CD4-positive, alpha-beta T cell treated with Interleukin-17A for 1 hour (primary cell): ENCODE results near the gene PPP1R7.
A peak's percentile ranks its signal among the peaks of the same experiment; 100 is the strongest.

Source experiments
- DNase-seq: peaks from one replicate; pipeline ENCODE4 v3.0.0-alpha.2; 2020

The PPP1R7 gene

GRCh38 chr2:241121008-241121407, 29.3 kb upstream of the PPP1R7 start:
- no peak for DNase-seq

GRCh38 chr2:241122376-241123002, 27.8 kb upstream of the PPP1R7 start:
- DNase-seq, result no peak

GRCh38 chr2:241123816-241124536, 26.3 kb upstream of the PPP1R7 start:
- DNase-seq, result peak; percentile 66

GRCh38 chr2:241125626-241126025, 24.6 kb upstream of the PPP1R7 start:
- DNase-seq, result peak; percentile 29

GRCh38 chr2:241126201-241126611, 24.1 kb upstream of the PPP1R7 start:
- DNase-seq, result no peak

GRCh38 chr2:241126771-241127202, 23.5 kb upstream of the PPP1R7 start:
- no peak for DNase-seq

- DNase-seq, result no peak
Measured at GRCh38 chr2:241128266-241128665, 22.0 kb upstream of the PPP1R7 start.

GRCh38 chr2:241129086-241129871, 21.0 kb upstream of the PPP1R7 start:
- DNase-seq, result no peak

- DNase-seq, result no peak
Measured at GRCh38 chr2:241130316-241130715, 20.0 kb upstream of the PPP1R7 start.

GRCh38 chr2:241131531-241131930, 18.7 kb upstream of the PPP1R7 start:
- DNase-seq, result no peak

- no peak for DNase-seq
Measured at GRCh38 chr2:241132538-241133435, 17.5 kb upstream of the PPP1R7 start.

- DNase-seq, result no peak
Measured at GRCh38 chr2:241133436-241133820, 16.8 kb upstream of the PPP1R7 start.

GRCh38 chr2:241134711-241135110, 15.6 kb upstream of the PPP1R7 start:
- no peak for DNase-seq

GRCh38 chr2:241135737-241136136, 14.5 kb upstream of the PPP1R7 start:
- no peak for DNase-seq

GRCh38 chr2:241136191-241136590, 14.1 kb upstream of the PPP1R7 start:
- no peak for DNase-seq

GRCh38 chr2:241136661-241137260, 13.5 kb upstream of the PPP1R7 start:
- DNase-seq, result no peak

GRCh38 chr2:241137276-241138190, 12.7 kb upstream of the PPP1R7 start:
- no peak for DNase-seq

- DNase-seq, result no peak
Measured at GRCh38 chr2:241138471-241138870, 11.8 kb upstream of the PPP1R7 start.

GRCh38 chr2:241139531-241140444, 10.5 kb upstream of the PPP1R7 start:
- no peak for DNase-seq

GRCh38 chr2:241140445-241140840, 9.8 kb upstream of the PPP1R7 start:
- no peak for DNase-seq
